ENCODE measurements around the gene CARD9.
"Not testable (repeated sequence)": the region's sequence is repeated elsewhere in the genome, so short reads cannot be mapped to it uniquely, and the experiment has no call there.

The CARD9 gene

GRCh38 chr9:136357202-136357725, 16.2 kb downstream of the CARD9 start:
- TF ChIP-seq POLR2A (IDR thresholded peaks at IDR 0.05; ENCODE audit: low read depth, low read length) = no peak
- DNase-seq (ENCODE audit: insufficient read length, low spot score) (no peak), FAIRE-seq (no peak)

- FAIRE-seq (no peak), DNase-seq (ENCODE audit: insufficient read length, low spot score) (no peak)
- TF ChIP-seq POLR2A (IDR thresholded peaks at IDR 0.05; ENCODE audit: low read depth, low read length) = no peak
These were observed 17.6 kb downstream of the CARD9 start for GRCh38 chr9:136355616-136356557.

GRCh38 chr9:136354592-136355085, 18.8 kb downstream of the CARD9 start:
- peak; percentile 98 for DNase-seq (ENCODE audit: insufficient read length, low spot score)
- TF ChIP-seq POLR2A (IDR thresholded peaks at IDR 0.05; ENCODE audit: low read depth, low read length) = 0 out of 2 replicates have a peak, but pooled peaks have one; percentile 26
- FAIRE-seq = peak; percentile 88

GRCh38 chr9:136353757-136354488, 19.5 kb downstream of the CARD9 start:
- no peak for TF ChIP-seq POLR2A (IDR thresholded peaks at IDR 0.05; ENCODE audit: low read depth, low read length)
- no peak for DNase-seq (ENCODE audit: insufficient read length, low spot score)
- no peak for FAIRE-seq

- no peak for TF ChIP-seq POLR2A (IDR thresholded peaks at IDR 0.05; ENCODE audit: low read depth, low read length)
- DNase-seq (ENCODE audit: insufficient read length, low spot score) = no peak
- FAIRE-seq = no peak
These were observed 20.4 kb downstream of the CARD9 start for GRCh38 chr9:136353088-136353487.

GRCh38 chr9:136352682-136353081, 20.8 kb downstream of the CARD9 start:
- DNase-seq (ENCODE audit: insufficient read length, low spot score) = no peak
- no peak for TF ChIP-seq POLR2A (IDR thresholded peaks at IDR 0.05; ENCODE audit: low read depth, low read length)
- no peak for FAIRE-seq

GRCh38 chr9:136351868-136352267, 21.6 kb downstream of the CARD9 start:
- not testable (repeated sequence) for DNase-seq (ENCODE audit: insufficient read length, low spot score); FAIRE-seq

- DNase-seq (ENCODE audit: insufficient read length, low spot score) (no peak), FAIRE-seq (no peak)
- TF ChIP-seq POLR2A (IDR thresholded peaks at IDR 0.05; ENCODE audit: low read depth, low read length) = no peak
These were observed 22.1 kb downstream of the CARD9 start for GRCh38 chr9:136351252-136351800.

- no peak for TF ChIP-seq POLR2A (IDR thresholded peaks at IDR 0.05; ENCODE audit: low read depth, low read length)
- DNase-seq (ENCODE audit: insufficient read length, low spot score) (no peak), FAIRE-seq (no peak)
These were observed 23.9 kb downstream of the CARD9 start for GRCh38 chr9:136349546-136349945.

GRCh38 chr9:136348691-136349090, 24.8 kb downstream of the CARD9 start:
- no peak for DNase-seq (ENCODE audit: insufficient read length, low spot score)
- no peak for FAIRE-seq
- TF ChIP-seq POLR2A (IDR thresholded peaks at IDR 0.05; ENCODE audit: low read depth, low read length) = no peak

- FAIRE-seq (no peak), DNase-seq (ENCODE audit: insufficient read length, low spot score) (no peak)
- TF ChIP-seq POLR2A (IDR thresholded peaks at IDR 0.05; ENCODE audit: low read depth, low read length) = no peak
These were observed 25.8 kb downstream of the CARD9 start for GRCh38 chr9:136347472-136348256.

- DNase-seq (ENCODE audit: insufficient read length, low spot score) = no peak
- no peak for TF ChIP-seq POLR2A (IDR thresholded peaks at IDR 0.05; ENCODE audit: low read depth, low read length)
- no peak for FAIRE-seq
These were observed 26.5 kb downstream of the CARD9 start for GRCh38 chr9:136346927-136347465.

GRCh38 chr9:136346157-136346481, 27.4 kb downstream of the CARD9 start:
- no peak for TF ChIP-seq POLR2A (IDR thresholded peaks at IDR 0.05; ENCODE audit: low read depth, low read length)
- DNase-seq (ENCODE audit: insufficient read length, low spot score) (no peak), FAIRE-seq (no peak)

Measured in H54 (cell line).